WTC11 (cell line): ENCODE measurements around the gene RPS6KA2. TPM values are rescaled to one million over a fixed set of nuclear protein-coding genes. Genes with fewer than 3 reads are reported as not detected.
"Not testable (repeated sequence)": the region's sequence is repeated elsewhere in the genome, so short reads cannot be mapped to it uniquely, and the experiment has no call there.

Experiments
- ATAC-seq: fragments of 200-7000 bp; cut with Tn5 transposase; 2 replicates; pipeline ENCODE4 v1.10.0; 2021; ENCODE audit warnings: mild to moderate bottlenecking, moderate library complexity
- CTCF ChIA-PET: fragments of 300-600 bp; sonication (Branson Sonifier 250); formaldehyde crosslinking; loops from one replicate; lab custom pipeline; 2021; ENCODE audit warnings: antibody characterized with exemption; lab: Charles Lee
- POLR2A ChIA-PET: fragments of 350-600 bp; sonication (Branson Sonifier 250); formaldehyde crosslinking; loops from one replicate; lab custom pipeline; 2021; ENCODE audit warnings: antibody characterized with exemption; lab: Charles Lee
- DNase-seq: peaks from one replicate; pipeline ENCODE4 v3.0.0; 2021; ENCODE audit warnings: low spot score
- H3K27ac Mint-ChIP-seq: 2 replicates; pipeline ENCODE4 v1.8.0; 2021; ENCODE audit warnings: mixed read lengths
- H3K27me3 Mint-ChIP-seq: 2 replicates; pipeline ENCODE4 v1.8.0; 2021; ENCODE audit warnings: low read depth, mild to moderate bottlenecking, moderate library complexity, mixed read lengths
- H3K36me3 Mint-ChIP-seq: 2 replicates; pipeline ENCODE4 v1.8.0; 2021; ENCODE audit warnings: mixed read lengths
- H3K4me1 Mint-ChIP-seq: 2 replicates; pipeline ENCODE4 v1.8.0; 2022; ENCODE audit warnings: mixed read lengths
- H3K4me3 Mint-ChIP-seq: 2 replicates; pipeline ENCODE4 v1.8.0; 2021; ENCODE audit warnings: mild to moderate bottlenecking, moderate library complexity, mixed read lengths
- H3K9me3 Mint-ChIP-seq: 2 replicates; pipeline ENCODE4 v1.8.0; 2021; ENCODE audit warnings: mixed read lengths
- ETV6 ChIP-seq: sonication (generic); formaldehyde crosslinking; IDR thresholded peaks from 2 replicates; pipeline ENCODE4 v1.8.1; 2022; ENCODE audit warnings: mild to moderate bottlenecking, missing genetic modification reagents
- GRHL2 ChIP-seq: fragments of 250-450 bp; sonication (Bioruptor Pico); IDR thresholded peaks from 2 replicates; pipeline ENCODE4 v1.8.0; 2022; ENCODE audit warnings: mild to moderate bottlenecking, moderate library complexity; ENCODE audit not compliant: insufficient replicate concordance, severe bottlenecking
- GTF2I ChIP-seq: fragments of 250-450 bp; sonication (Bioruptor Pico); conservative IDR thresholded peaks from 2 replicates; pipeline ENCODE4 v1.4.0; 2021; ENCODE audit warnings: mild to moderate bottlenecking
- HMGA2 ChIP-seq: fragments of 250-450 bp; sonication (Bioruptor Pico); IDR thresholded peaks from 2 replicates; pipeline ENCODE4 v1.4.0; 2021; ENCODE audit warnings: mild to moderate bottlenecking, moderate library complexity
- MYBL2 ChIP-seq: sonication (generic); formaldehyde crosslinking; IDR thresholded peaks from 2 replicates; pipeline ENCODE4 v1.8.1; 2023; ENCODE audit warnings: mild to moderate bottlenecking, moderate library complexity, missing genetic modification reagents
- NR3C1 ChIP-seq: sonication (generic); formaldehyde crosslinking; conservative IDR thresholded peaks from 2 replicates; pipeline ENCODE4 v1.8.1; 2023; ENCODE audit warnings: low read depth, mild to moderate bottlenecking, missing genetic modification reagents
- PRRX2 ChIP-seq: fragments of 250-450 bp; sonication (Bioruptor Pico); IDR thresholded peaks from 2 replicates; pipeline ENCODE4 v1.8.0; 2021; ENCODE audit warnings: mild to moderate bottlenecking
- SMAD3 ChIP-seq: sonication (generic); formaldehyde crosslinking; IDR thresholded peaks from 2 replicates; pipeline ENCODE4 v1.8.0; 2022; ENCODE audit warnings: missing genetic modification reagents, mild to moderate bottlenecking, borderline replicate concordance
- SMAD4 ChIP-seq: sonication (generic); formaldehyde crosslinking; IDR thresholded peaks from 2 replicates; pipeline ENCODE4 v1.8.0; 2022; ENCODE audit warnings: mild to moderate bottlenecking, missing genetic modification reagents
- TEAD1 ChIP-seq: sonication (generic); formaldehyde crosslinking; IDR thresholded peaks from 2 replicates; pipeline ENCODE4 v1.8.0; 2022; ENCODE audit warnings: mild to moderate bottlenecking, missing genetic modification reagents
- TEAD4 ChIP-seq: sonication (generic); formaldehyde crosslinking; IDR thresholded peaks from 2 replicates; pipeline ENCODE4 v1.8.0; 2022; ENCODE audit warnings: mild to moderate bottlenecking, missing genetic modification reagents
- total RNA-seq: library from RNA; stranded (reverse); gene quantifications from 3 replicates; pipeline ENCODE4 v1.2.3, GENCODE V29; 2021
- TF ChIP-seq, protein P1 (sequence below): sonication (generic); formaldehyde crosslinking; IDR thresholded peaks from 2 replicates; pipeline ENCODE4 v1.8.1; 2022; ENCODE audit warnings: mild to moderate bottlenecking, missing genetic modification reagents, moderate library complexity, borderline replicate concordance
- TF ChIP-seq, protein P2 (sequence below): fragments of 250-450 bp; sonication (Bioruptor Pico); conservative IDR thresholded peaks from 2 replicates; pipeline ENCODE4 v1.9.0; 2021; ENCODE audit warnings: mild to moderate bottlenecking
- TF ChIP-seq, protein P3 (sequence below): sonication (generic); formaldehyde crosslinking; IDR thresholded peaks from 2 replicates; pipeline ENCODE4 v1.8.0; 2023; ENCODE audit warnings: missing genetic modification reagents
- TF ChIP-seq, protein P4 (sequence below): sonication (generic); formaldehyde crosslinking; IDR thresholded peaks from 2 replicates; pipeline ENCODE4 v1.8.1; 2022; ENCODE audit warnings: mild to moderate bottlenecking, moderate library complexity, missing genetic modification reagents
- TF ChIP-seq, protein P5 (sequence below): sonication (generic); formaldehyde crosslinking; IDR thresholded peaks from 2 replicates; pipeline ENCODE4 v1.8.1; 2022; ENCODE audit warnings: missing genetic modification reagents, borderline replicate concordance
- TF ChIP-seq, protein P6 (sequence below): sonication (generic); formaldehyde crosslinking; IDR thresholded peaks from 2 replicates; pipeline ENCODE4 v1.8.1; 2023; ENCODE audit warnings: mild to moderate bottlenecking, missing genetic modification reagents
- TF ChIP-seq, protein P7 (sequence below): fragments of 250-450 bp; sonication (Bioruptor Pico); IDR thresholded peaks from 2 replicates; pipeline ENCODE4 v1.8.0; 2021; ENCODE audit warnings: mild to moderate bottlenecking
- TF ChIP-seq, protein P8 (sequence below): sonication (generic); formaldehyde crosslinking; IDR thresholded peaks from 2 replicates; pipeline ENCODE4 v1.8.1; 2022; ENCODE audit warnings: low read depth, missing genetic modification reagents, borderline replicate concordance
- TF ChIP-seq, protein P9 (sequence below): sonication (generic); formaldehyde crosslinking; IDR thresholded peaks from 2 replicates; pipeline ENCODE4 v1.8.1; 2023; ENCODE audit warnings: mild to moderate bottlenecking, missing genetic modification reagents, moderate library complexity

Gene RPS6KA2
- total RNA-seq, 1 experiment from 2014 or later, result 24.2 TPM

DNA sequence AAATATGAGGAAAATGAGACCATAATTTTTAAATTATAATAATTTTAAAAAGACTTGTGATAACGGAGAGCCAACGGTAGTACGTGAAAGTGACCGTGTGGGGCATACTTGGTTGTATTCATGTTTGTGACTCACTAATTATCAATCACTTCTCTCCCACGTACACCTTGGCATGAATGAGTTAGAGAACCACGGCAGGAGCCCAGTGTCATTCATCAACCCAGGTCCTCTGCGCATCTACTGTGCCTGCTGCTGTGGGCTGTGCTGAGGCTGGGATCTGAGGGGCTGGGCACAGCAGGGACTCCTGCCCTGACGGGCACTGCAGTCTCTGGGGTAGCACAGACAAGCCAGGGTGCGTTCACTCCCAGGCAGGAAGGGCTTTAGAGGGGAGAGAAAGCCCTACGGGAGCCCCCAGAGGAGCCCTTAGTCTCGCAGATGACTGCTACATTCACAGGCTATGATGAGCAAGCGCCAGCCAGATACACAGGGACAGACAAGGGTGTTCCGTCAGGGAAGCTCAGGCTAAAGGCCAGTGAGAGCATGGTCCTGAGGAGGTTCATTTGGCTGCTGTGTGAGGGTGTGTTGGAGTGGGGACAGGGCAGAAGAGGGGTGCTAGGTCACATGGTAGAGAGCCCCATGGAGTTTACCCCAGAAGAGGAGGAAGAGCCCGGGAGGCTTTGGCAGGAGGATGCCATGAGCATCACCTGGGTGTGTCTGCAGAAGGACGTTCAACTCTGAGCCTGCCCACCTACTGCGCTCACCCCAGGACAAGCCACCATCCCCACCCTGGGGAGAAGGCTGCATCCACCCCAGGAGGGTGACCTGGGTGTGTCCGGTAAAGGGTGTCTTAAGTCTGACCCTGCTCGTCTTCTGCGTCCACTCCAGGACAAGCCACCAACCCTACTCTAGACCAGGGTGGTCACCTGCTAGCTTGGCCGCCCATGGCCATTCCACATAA, 8.2 kb upstream of the RPS6KA2 start:
- Mint-ChIP-seq H3K27me3 (peaks cover 10% of the 10 kb centered on the region), H3K9me3 (no peaks in the 10 kb centered on the region), H3K27ac (no peak overlapping the region), H3K36me3 (no peaks in the 10 kb centered on the region), H3K4me1 (peaks cover 28% of the 10 kb centered on the region), H3K4me3 (no peak overlapping the region)
- no peak for DNase-seq
- CTCF ChIA-PET, result no interaction called here
- peak; percentile 17; the same call in 1 of the 2 replicates for ATAC-seq
- TF ChIP-seq GTF2I (no peak), HMGA2 (CRISPR knock-in tag) (no peak), GRHL2 (no peak), TEAD1 (CRISPR knock-in tag) (no peak), ETV6 (CRISPR knock-in tag) (no peak), TEAD4 (CRISPR knock-in tag) (no peak), PRRX2 (CRISPR knock-in tag) (no peak), SMAD3 (CRISPR knock-in tag) (no peak), NR3C1 (CRISPR knock-in tag) (no peak), SMAD4 (CRISPR knock-in tag) (no peak), MYBL2 (CRISPR knock-in tag) (no peak)
- TF ChIP-seq, protein P1, sequence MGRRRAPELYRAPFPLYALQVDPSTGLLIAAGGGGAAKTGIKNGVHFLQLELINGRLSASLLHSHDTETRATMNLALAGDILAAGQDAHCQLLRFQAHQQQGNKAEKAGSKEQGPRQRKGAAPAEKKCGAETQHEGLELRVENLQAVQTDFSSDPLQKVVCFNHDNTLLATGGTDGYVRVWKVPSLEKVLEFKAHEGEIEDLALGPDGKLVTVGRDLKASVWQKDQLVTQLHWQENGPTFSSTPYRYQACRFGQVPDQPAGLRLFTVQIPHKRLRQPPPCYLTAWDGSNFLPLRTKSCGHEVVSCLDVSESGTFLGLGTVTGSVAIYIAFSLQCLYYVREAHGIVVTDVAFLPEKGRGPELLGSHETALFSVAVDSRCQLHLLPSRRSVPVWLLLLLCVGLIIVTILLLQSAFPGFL (CRISPR knock-in tag), result no peak
- TF ChIP-seq, protein P2, sequence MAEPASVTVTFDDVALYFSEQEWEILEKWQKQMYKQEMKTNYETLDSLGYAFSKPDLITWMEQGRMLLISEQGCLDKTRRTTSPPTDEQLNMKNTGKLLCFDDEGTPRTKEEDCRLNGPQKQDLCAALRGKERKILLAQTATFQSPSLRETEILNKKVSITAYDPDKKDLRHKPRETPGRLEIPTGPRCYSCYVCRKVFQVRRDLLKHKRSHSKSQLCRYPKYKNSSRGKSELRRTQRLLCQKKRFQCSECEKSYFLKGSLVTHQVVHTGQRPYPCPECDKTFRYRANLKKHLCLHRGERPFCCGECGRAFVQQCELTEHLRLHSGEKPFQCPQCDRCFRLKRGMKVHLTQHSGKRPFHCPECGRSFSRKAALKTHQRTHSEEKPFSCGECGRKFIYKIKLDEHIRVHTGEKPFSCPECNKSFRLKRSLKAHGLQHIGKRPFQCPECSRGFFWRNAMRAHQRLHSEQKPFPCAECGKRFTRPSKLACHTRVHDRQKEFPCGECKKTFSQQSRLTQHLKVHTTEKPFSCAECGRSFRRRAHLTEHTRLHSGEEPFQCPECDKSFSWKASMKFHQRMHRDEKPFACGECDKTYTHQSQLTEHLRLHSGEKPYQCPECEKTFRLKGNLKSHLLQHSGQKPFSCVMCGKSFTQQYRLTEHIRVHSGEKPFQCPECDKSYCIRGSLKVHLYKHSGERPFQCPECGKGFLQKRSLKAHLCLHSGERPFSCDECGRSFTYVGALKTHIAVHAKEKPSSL (CRISPR knock-in tag), result no peak
- TF ChIP-seq, protein P3, sequence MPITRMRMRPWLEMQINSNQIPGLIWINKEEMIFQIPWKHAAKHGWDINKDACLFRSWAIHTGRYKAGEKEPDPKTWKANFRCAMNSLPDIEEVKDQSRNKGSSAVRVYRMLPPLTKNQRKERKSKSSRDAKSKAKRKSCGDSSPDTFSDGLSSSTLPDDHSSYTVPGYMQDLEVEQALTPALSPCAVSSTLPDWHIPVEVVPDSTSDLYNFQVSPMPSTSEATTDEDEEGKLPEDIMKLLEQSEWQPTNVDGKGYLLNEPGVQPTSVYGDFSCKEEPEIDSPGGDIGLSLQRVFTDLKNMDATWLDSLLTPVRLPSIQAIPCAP (CRISPR knock-in tag), result no peak
- TF ChIP-seq, protein P4, sequence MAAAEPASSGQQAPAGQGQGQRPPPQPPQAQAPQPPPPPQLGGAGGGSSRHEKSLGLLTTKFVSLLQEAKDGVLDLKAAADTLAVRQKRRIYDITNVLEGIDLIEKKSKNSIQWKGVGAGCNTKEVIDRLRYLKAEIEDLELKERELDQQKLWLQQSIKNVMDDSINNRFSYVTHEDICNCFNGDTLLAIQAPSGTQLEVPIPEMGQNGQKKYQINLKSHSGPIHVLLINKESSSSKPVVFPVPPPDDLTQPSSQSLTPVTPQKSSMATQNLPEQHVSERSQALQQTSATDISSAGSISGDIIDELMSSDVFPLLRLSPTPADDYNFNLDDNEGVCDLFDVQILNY, result no peak
- TF ChIP-seq, protein P5, sequence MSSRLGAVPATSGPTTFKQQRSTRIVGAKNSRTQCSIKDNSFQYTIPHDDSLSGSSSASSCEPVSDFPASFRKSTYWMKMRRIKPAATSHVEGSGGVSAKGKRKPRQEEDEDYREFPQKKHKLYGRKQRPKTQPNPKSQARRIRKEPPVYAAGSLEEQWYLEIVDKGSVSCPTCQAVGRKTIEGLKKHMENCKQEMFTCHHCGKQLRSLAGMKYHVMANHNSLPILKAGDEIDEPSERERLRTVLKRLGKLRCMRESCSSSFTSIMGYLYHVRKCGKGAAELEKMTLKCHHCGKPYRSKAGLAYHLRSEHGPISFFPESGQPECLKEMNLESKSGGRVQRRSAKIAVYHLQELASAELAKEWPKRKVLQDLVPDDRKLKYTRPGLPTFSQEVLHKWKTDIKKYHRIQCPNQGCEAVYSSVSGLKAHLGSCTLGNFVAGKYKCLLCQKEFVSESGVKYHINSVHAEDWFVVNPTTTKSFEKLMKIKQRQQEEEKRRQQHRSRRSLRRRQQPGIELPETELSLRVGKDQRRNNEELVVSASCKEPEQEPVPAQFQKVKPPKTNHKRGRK (CRISPR knock-in tag), result no peak
- TF ChIP-seq, protein P6, sequence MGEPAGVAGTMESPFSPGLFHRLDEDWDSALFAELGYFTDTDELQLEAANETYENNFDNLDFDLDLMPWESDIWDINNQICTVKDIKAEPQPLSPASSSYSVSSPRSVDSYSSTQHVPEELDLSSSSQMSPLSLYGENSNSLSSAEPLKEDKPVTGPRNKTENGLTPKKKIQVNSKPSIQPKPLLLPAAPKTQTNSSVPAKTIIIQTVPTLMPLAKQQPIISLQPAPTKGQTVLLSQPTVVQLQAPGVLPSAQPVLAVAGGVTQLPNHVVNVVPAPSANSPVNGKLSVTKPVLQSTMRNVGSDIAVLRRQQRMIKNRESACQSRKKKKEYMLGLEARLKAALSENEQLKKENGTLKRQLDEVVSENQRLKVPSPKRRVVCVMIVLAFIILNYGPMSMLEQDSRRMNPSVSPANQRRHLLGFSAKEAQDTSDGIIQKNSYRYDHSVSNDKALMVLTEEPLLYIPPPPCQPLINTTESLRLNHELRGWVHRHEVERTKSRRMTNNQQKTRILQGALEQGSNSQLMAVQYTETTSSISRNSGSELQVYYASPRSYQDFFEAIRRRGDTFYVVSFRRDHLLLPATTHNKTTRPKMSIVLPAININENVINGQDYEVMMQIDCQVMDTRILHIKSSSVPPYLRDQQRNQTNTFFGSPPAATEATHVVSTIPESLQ (CRISPR knock-in tag), result no peak
- TF ChIP-seq, protein P7, sequence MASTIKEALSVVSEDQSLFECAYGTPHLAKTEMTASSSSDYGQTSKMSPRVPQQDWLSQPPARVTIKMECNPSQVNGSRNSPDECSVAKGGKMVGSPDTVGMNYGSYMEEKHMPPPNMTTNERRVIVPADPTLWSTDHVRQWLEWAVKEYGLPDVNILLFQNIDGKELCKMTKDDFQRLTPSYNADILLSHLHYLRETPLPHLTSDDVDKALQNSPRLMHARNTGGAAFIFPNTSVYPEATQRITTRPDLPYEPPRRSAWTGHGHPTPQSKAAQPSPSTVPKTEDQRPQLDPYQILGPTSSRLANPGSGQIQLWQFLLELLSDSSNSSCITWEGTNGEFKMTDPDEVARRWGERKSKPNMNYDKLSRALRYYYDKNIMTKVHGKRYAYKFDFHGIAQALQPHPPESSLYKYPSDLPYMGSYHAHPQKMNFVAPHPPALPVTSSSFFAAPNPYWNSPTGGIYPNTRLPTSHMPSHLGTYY, result no peak
- TF ChIP-seq, protein P8, sequence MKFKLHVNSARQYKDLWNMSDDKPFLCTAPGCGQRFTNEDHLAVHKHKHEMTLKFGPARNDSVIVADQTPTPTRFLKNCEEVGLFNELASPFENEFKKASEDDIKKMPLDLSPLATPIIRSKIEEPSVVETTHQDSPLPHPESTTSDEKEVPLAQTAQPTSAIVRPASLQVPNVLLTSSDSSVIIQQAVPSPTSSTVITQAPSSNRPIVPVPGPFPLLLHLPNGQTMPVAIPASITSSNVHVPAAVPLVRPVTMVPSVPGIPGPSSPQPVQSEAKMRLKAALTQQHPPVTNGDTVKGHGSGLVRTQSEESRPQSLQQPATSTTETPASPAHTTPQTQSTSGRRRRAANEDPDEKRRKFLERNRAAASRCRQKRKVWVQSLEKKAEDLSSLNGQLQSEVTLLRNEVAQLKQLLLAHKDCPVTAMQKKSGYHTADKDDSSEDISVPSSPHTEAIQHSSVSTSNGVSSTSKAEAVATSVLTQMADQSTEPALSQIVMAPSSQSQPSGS, result no peak
- TF ChIP-seq, protein P9, sequence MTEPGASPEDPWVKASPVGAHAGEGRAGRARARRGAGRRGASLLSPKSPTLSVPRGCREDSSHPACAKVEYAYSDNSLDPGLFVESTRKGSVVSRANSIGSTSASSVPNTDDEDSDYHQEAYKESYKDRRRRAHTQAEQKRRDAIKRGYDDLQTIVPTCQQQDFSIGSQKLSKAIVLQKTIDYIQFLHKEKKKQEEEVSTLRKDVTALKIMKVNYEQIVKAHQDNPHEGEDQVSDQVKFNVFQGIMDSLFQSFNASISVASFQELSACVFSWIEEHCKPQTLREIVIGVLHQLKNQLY (CRISPR knock-in tag), result no peak
- POLR2A ChIA-PET, result no interaction called here

DNA sequence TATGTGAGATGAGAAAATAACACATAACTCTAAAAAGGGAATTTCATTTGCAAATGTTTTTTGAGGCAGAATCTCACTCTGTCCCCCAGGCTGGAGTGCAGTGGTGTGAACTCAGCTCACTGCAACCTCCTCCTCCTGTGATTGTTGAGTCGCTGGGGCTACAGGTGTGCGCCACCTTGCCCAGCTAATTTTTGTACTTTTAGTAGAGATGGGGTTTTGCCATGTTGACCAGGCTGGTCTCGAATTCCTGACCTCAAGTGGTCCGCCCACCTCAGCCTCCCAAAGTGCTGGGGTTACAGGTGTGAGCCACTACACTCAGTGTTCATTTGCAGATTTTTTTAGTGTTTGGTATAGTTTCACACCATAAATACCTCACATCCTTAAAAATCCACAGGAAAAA, 7.5 kb upstream of the RPS6KA2 start:
- not testable (repeated sequence) for H3K27ac Mint-ChIP-seq, ATAC-seq

More for the DNA sequence above, 7.5 kb upstream of the RPS6KA2 start:
- DNase-seq, H3K4me3 Mint-ChIP-seq, H3K36me3 Mint-ChIP-seq, POLR2A ChIA-PET, H3K9me3 Mint-ChIP-seq, CTCF ChIA-PET: not testable (repeated sequence)
- H3K27me3 Mint-ChIP-seq, result peaks cover 16% of the 10 kb centered on the region
- H3K4me1 Mint-ChIP-seq, result peaks cover 30% of the 10 kb centered on the region
